WTC11 (cell line): ENCODE results near the gene KITLG.

ENCODE experiments used
- ATF2 ChIP-seq: sonication (generic); formaldehyde crosslinking; IDR thresholded peaks from 2 replicates; pipeline ENCODE4 v1.8.1; 2022; ENCODE audit warnings: low read depth, missing genetic modification reagents, borderline replicate concordance
- ATF6 ChIP-seq: sonication (generic); formaldehyde crosslinking; IDR thresholded peaks from 2 replicates; pipeline ENCODE4 v1.8.1; 2023; ENCODE audit warnings: mild to moderate bottlenecking, missing genetic modification reagents
- CREB1 ChIP-seq: sonication (generic); formaldehyde crosslinking; IDR thresholded peaks from 2 replicates; pipeline ENCODE4 v1.8.0; 2023; ENCODE audit warnings: mild to moderate bottlenecking, missing genetic modification reagents
- CTCF ChIP-seq: fragments of 200-600 bp; IDR thresholded peaks from 2 replicates; pipeline ENCODE4 v1.8.0; 2022; ENCODE audit warnings: antibody characterized with exemption
- MAX ChIP-seq: sonication (generic); formaldehyde crosslinking; IDR thresholded peaks from 2 replicates; pipeline ENCODE4 v1.8.0; 2022; ENCODE audit warnings: mild to moderate bottlenecking, missing genetic modification reagents
- NFE2L1 ChIP-seq: sonication (generic); formaldehyde crosslinking; IDR thresholded peaks from 2 replicates; pipeline ENCODE4 v1.8.1; 2023; ENCODE audit warnings: missing genetic modification reagents
- NR1H2 ChIP-seq: sonication (generic); formaldehyde crosslinking; IDR thresholded peaks from 2 replicates; pipeline ENCODE4 v1.9.0; 2021; ENCODE audit warnings: mild to moderate bottlenecking, moderate library complexity, missing genetic modification reagents
- NR3C1 ChIP-seq: sonication (generic); formaldehyde crosslinking; conservative IDR thresholded peaks from 2 replicates; pipeline ENCODE4 v1.8.1; 2023; ENCODE audit warnings: low read depth, mild to moderate bottlenecking, missing genetic modification reagents
- SMAD3 ChIP-seq: sonication (generic); formaldehyde crosslinking; IDR thresholded peaks from 2 replicates; pipeline ENCODE4 v1.8.0; 2022; ENCODE audit warnings: missing genetic modification reagents, mild to moderate bottlenecking, borderline replicate concordance
- USF1 ChIP-seq: sonication (generic); formaldehyde crosslinking; IDR thresholded peaks from 2 replicates; pipeline ENCODE4 v1.8.0; 2022; ENCODE audit warnings: mild to moderate bottlenecking, missing genetic modification reagents

GRCh38 chr12:88509347-88509746 is 70.9 kb downstream of the KITLG start:
- TF ChIP-seq CTCF (no peak), NFE2L1 (no peak), MAX (CRISPR knock-in tag) (no peak), ATF2 (no peak), CREB1 (no peak), NR3C1 (CRISPR knock-in tag) (no peak), SMAD3 (CRISPR knock-in tag) (no peak), USF1 (CRISPR knock-in tag) (no peak), ATF6 (CRISPR knock-in tag) (no peak), NR1H2 (CRISPR knock-in tag) (no peak)
